ENCODE measurements around the gene BRME1. TPM values are rescaled to one million over a fixed set of nuclear protein-coding genes. Genes with fewer than 3 reads are reported as not detected.

BRME1 gene
- total RNA-seq, 1 donor from 2014 or later: 4.6 TPM

- TF ChIP-seq, protein P1, sequence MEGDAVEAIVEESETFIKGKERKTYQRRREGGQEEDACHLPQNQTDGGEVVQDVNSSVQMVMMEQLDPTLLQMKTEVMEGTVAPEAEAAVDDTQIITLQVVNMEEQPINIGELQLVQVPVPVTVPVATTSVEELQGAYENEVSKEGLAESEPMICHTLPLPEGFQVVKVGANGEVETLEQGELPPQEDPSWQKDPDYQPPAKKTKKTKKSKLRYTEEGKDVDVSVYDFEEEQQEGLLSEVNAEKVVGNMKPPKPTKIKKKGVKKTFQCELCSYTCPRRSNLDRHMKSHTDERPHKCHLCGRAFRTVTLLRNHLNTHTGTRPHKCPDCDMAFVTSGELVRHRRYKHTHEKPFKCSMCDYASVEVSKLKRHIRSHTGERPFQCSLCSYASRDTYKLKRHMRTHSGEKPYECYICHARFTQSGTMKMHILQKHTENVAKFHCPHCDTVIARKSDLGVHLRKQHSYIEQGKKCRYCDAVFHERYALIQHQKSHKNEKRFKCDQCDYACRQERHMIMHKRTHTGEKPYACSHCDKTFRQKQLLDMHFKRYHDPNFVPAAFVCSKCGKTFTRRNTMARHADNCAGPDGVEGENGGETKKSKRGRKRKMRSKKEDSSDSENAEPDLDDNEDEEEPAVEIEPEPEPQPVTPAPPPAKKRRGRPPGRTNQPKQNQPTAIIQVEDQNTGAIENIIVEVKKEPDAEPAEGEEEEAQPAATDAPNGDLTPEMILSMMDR (IDR thresholded peaks at IDR 0.05; ENCODE audit: partially characterized antibody, unreplicated experiment): no peak
- peaks cover 9% of the 10 kb centered on the region for H3K27me3 Mint-ChIP-seq (ENCODE audit: unreplicated experiment)
- no peak for DNase-seq
- peaks cover 6% of the 10 kb centered on the region for H3K4me1 Mint-ChIP-seq (ENCODE audit: low read depth, unreplicated experiment)
- H3K27ac Mint-ChIP-seq (ENCODE audit: unreplicated experiment): no peak overlapping the region
- peaks cover 2% of the 10 kb centered on the region for H3K9me3 Mint-ChIP-seq (ENCODE audit: unreplicated experiment)
- H3K4me3 Mint-ChIP-seq (ENCODE audit: unreplicated experiment): no peak overlapping the region
- no peaks in the 10 kb centered on the region for H3K36me3 Mint-ChIP-seq (ENCODE audit: unreplicated experiment)
Observed at GRCh38 chr19:13877303-13877702, 28.6 kb downstream of the BRME1 start.

DNA sequence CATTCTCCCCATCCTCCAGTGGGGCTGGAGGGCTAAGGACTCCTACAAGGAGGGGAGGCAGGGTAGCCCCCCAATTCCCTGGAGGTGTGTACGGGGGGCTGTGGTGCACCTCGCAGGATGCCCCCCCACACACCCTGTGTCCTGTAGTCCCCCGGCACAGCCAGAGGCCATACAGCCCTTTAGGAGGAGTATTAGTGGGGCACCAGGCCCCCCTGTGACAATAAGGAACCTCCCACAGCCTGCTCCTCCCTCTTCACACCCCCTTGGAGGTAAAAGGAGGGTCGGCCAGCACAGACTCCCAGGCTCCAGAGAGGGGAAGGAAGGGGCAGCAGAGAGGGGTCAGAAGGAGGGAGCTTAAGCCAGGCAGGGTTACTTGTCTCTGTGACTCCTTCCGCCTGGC is 29.1 kb downstream of the BRME1 start, which contains the start of gene NANOS3:
NANOS3 (plus strand) TSS at position 301 of the 400 bp plus-strand sequence. CDS start 115 bp downstream, outside the sequence.
- Mint-ChIP-seq H3K4me1 (ENCODE audit: low read depth, unreplicated experiment) (peaks cover 6% of the 10 kb centered on the region), H3K9me3 (ENCODE audit: unreplicated experiment) (peaks cover 2% of the 10 kb centered on the region), H3K36me3 (ENCODE audit: unreplicated experiment) (no peaks in the 10 kb centered on the region), H3K27me3 (ENCODE audit: unreplicated experiment) (peaks cover 11% of the 10 kb centered on the region), H3K27ac (ENCODE audit: unreplicated experiment) (no peak within 1 kb of the TSS), H3K4me3 (ENCODE audit: unreplicated experiment) (no peak within 1 kb of the TSS)
- TF ChIP-seq, protein P1 (IDR thresholded peaks at IDR 0.05; ENCODE audit: partially characterized antibody, unreplicated experiment): no peak
- no peak for DNase-seq

DNA sequence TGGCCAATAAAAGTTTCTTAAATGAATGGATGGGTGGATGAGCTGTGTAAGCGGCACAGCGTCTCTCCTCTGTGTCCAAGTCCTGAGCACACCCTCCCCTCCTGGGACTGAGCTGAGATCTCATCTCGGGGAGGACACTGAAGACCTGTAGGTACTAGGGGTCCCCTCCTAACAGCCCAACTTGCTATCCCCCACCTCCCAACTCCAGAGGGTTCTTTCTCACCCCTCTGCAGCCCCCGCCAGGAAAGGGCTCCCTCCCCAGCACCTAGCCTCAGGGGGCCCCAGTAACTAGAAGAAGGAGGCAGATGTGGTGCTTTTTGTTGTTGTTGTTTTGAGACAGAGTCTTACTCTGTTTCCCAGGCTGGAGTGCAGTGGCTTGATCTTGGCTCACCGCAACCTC is 30.1 kb downstream of the BRME1 start:
- peaks cover 8% of the 10 kb centered on the region for H3K4me1 Mint-ChIP-seq (ENCODE audit: low read depth, unreplicated experiment)
- no peak for DNase-seq
- no peak overlapping the region for H3K27ac Mint-ChIP-seq (ENCODE audit: unreplicated experiment)
- no peaks in the 10 kb centered on the region for H3K36me3 Mint-ChIP-seq (ENCODE audit: unreplicated experiment)
- H3K9me3 Mint-ChIP-seq (ENCODE audit: unreplicated experiment): peaks cover 6% of the 10 kb centered on the region
- H3K27me3 Mint-ChIP-seq (ENCODE audit: unreplicated experiment): peaks cover 13% of the 10 kb centered on the region
- no peak overlapping the region for H3K4me3 Mint-ChIP-seq (ENCODE audit: unreplicated experiment)
- TF ChIP-seq, protein P1 (IDR thresholded peaks at IDR 0.05; ENCODE audit: partially characterized antibody, unreplicated experiment): no peak

- Mint-ChIP-seq H3K9me3 (ENCODE audit: unreplicated experiment) (peaks cover 3% of the 10 kb centered on the region), H3K27ac (ENCODE audit: unreplicated experiment) (no peak overlapping the region), H3K4me1 (ENCODE audit: low read depth, unreplicated experiment) (peaks cover 4% of the 10 kb centered on the region), H3K27me3 (ENCODE audit: unreplicated experiment) (peaks cover 21% of the 10 kb centered on the region), H3K36me3 (ENCODE audit: unreplicated experiment) (no peaks in the 10 kb centered on the region), H3K4me3 (ENCODE audit: unreplicated experiment) (no peak overlapping the region)
- DNase-seq: no peak
- TF ChIP-seq, protein P1 (IDR thresholded peaks at IDR 0.05; ENCODE audit: partially characterized antibody, unreplicated experiment): no peak
Observed at GRCh38 chr19:13873834-13874515, 31.9 kb downstream of the BRME1 start.

GRCh38 chr19:13872695-13873389 is 33.1 kb downstream of the BRME1 start:
- H3K27me3 Mint-ChIP-seq (ENCODE audit: unreplicated experiment): peaks cover 24% of the 10 kb centered on the region
- peaks cover 4% of the 10 kb centered on the region for H3K4me1 Mint-ChIP-seq (ENCODE audit: low read depth, unreplicated experiment)
- no peaks in the 10 kb centered on the region for H3K36me3 Mint-ChIP-seq (ENCODE audit: unreplicated experiment)
- DNase-seq: no peak
- peaks cover 3% of the 10 kb centered on the region for H3K9me3 Mint-ChIP-seq (ENCODE audit: unreplicated experiment)
- no peak overlapping the region for H3K27ac Mint-ChIP-seq (ENCODE audit: unreplicated experiment)
- TF ChIP-seq, protein P1 (IDR thresholded peaks at IDR 0.05; ENCODE audit: partially characterized antibody, unreplicated experiment): no peak
- no peak overlapping the region for H3K4me3 Mint-ChIP-seq (ENCODE audit: unreplicated experiment)
